Activated naive CD8-positive, alpha-beta T cell treated with anti-CD3 and anti-CD28 coated beads, Interleukin-2, amount 50 U/mL, for 24 hours (primary cell): ENCODE data around the gene ERC1.

Source experiments
- ATAC-seq: fragments of 150-1000 bp; cut with Tn5 transposase; one replicate; pipeline ENCODE4 v1.10.0; 2021
- DNase-seq: peaks from one replicate; pipeline ENCODE4 v3.0.0; 2021
- H3K27ac Mint-ChIP-seq: one replicate; pipeline ENCODE4 v1.8.0; 2021; ENCODE audit warnings: mild to moderate bottlenecking, mixed read lengths
- H3K27me3 Mint-ChIP-seq: one replicate; pipeline ENCODE4 v1.8.0; 2021; ENCODE audit warnings: mixed read lengths
- H3K36me3 Mint-ChIP-seq: one replicate; pipeline ENCODE4 v1.8.0; 2021; ENCODE audit warnings: low read depth, mixed read lengths
- H3K4me1 Mint-ChIP-seq: one replicate; pipeline ENCODE4 v1.8.0; 2021; ENCODE audit warnings: mixed read lengths
- H3K4me3 Mint-ChIP-seq: one replicate; pipeline ENCODE4 v1.8.0; 2021; ENCODE audit warnings: mild to moderate bottlenecking, moderate library complexity, mixed read lengths
- H3K9me3 Mint-ChIP-seq: one replicate; pipeline ENCODE4 v1.8.0; 2021; ENCODE audit warnings: mixed read lengths

Gene ERC1

GRCh38 chr12:1410794-1411193 is 419.8 kb downstream of the ERC1 start:
- ATAC-seq, result no peak
- no peaks in the 10 kb centered on the region for H3K4me1 Mint-ChIP-seq
- H3K4me3 Mint-ChIP-seq, result no peak overlapping the region
- no peaks in the 10 kb centered on the region for H3K27me3 Mint-ChIP-seq
- H3K27ac Mint-ChIP-seq, result no peak overlapping the region
- H3K36me3 Mint-ChIP-seq, result peaks cover 8% of the 10 kb centered on the region
- DNase-seq, result no peak
- no peaks in the 10 kb centered on the region for H3K9me3 Mint-ChIP-seq

GRCh38 chr12:1413930-1414329 is 422.9 kb downstream of the ERC1 start:
- Mint-ChIP-seq H3K4me3 (no peak overlapping the region), H3K36me3 (peaks cover 14% of the 10 kb centered on the region), H3K9me3 (no peaks in the 10 kb centered on the region), H3K4me1 (no peaks in the 10 kb centered on the region), H3K27ac (no peak overlapping the region), H3K27me3 (no peaks in the 10 kb centered on the region)
- DNase-seq (no peak), ATAC-seq (no peak)

GRCh38 chr12:1418144-1418543 is 427.1 kb downstream of the ERC1 start:
- peaks cover 6% of the 10 kb centered on the region for H3K4me1 Mint-ChIP-seq
- no peak overlapping the region for H3K27ac Mint-ChIP-seq
- no peak for DNase-seq
- H3K9me3 Mint-ChIP-seq, result peaks cover 7% of the 10 kb centered on the region
- H3K36me3 Mint-ChIP-seq, result peaks cover 30% of the 10 kb centered on the region
- no peak for ATAC-seq
- H3K4me3 Mint-ChIP-seq, result no peak overlapping the region
- H3K27me3 Mint-ChIP-seq, result no peaks in the 10 kb centered on the region

GRCh38 chr12:1419849-1420371 is 428.9 kb downstream of the ERC1 start:
- Mint-ChIP-seq H3K27me3 (no peaks in the 10 kb centered on the region), H3K4me1 (peaks cover 9% of the 10 kb centered on the region), H3K9me3 (peaks cover 7% of the 10 kb centered on the region), H3K27ac (no peak overlapping the region), H3K36me3 (peaks cover 31% of the 10 kb centered on the region), H3K4me3 (no peak overlapping the region)
- ATAC-seq, result no peak
- no peak for DNase-seq

GRCh38 chr12:1421091-1421846 is 430.2 kb downstream of the ERC1 start:
- no peak for ATAC-seq
- H3K27me3 Mint-ChIP-seq, result no peaks in the 10 kb centered on the region
- H3K4me3 Mint-ChIP-seq, result no peak overlapping the region
- H3K36me3 Mint-ChIP-seq, result peaks cover 31% of the 10 kb centered on the region
- peaks cover 7% of the 10 kb centered on the region for H3K9me3 Mint-ChIP-seq
- H3K27ac Mint-ChIP-seq, result no peak overlapping the region
- no peak for DNase-seq
- peaks cover 9% of the 10 kb centered on the region for H3K4me1 Mint-ChIP-seq

GRCh38 chr12:1422604-1423315 is 431.7 kb downstream of the ERC1 start:
- peaks cover 7% of the 10 kb centered on the region for H3K9me3 Mint-ChIP-seq
- H3K4me1 Mint-ChIP-seq, result peaks cover 9% of the 10 kb centered on the region
- no peak overlapping the region for H3K27ac Mint-ChIP-seq
- ATAC-seq (peak; percentile 52), DNase-seq (no peak)
- no peaks in the 10 kb centered on the region for H3K27me3 Mint-ChIP-seq
- no peak overlapping the region for H3K4me3 Mint-ChIP-seq
- H3K36me3 Mint-ChIP-seq, result peaks cover 30% of the 10 kb centered on the region

GRCh38 chr12:1424674-1425395 is 433.8 kb downstream of the ERC1 start:
- ATAC-seq (no peak), DNase-seq (no peak)
- no peak overlapping the region for H3K4me3 Mint-ChIP-seq
- H3K9me3 Mint-ChIP-seq, result peaks cover 7% of the 10 kb centered on the region
- no peak overlapping the region for H3K27ac Mint-ChIP-seq
- H3K4me1 Mint-ChIP-seq, result peaks cover 9% of the 10 kb centered on the region
- peaks cover 17% of the 10 kb centered on the region for H3K36me3 Mint-ChIP-seq
- no peaks in the 10 kb centered on the region for H3K27me3 Mint-ChIP-seq

GRCh38 chr12:1425396-1425729 is 434.3 kb downstream of the ERC1 start:
- Mint-ChIP-seq H3K4me3 (no peak overlapping the region), H3K4me1 (peaks cover 9% of the 10 kb centered on the region), H3K36me3 (peaks cover 15% of the 10 kb centered on the region), H3K27me3 (no peaks in the 10 kb centered on the region), H3K27ac (no peak overlapping the region), H3K9me3 (peaks cover 7% of the 10 kb centered on the region)
- ATAC-seq (no peak), DNase-seq (no peak)

- Mint-ChIP-seq H3K4me3 (no peak overlapping the region), H3K36me3 (no peaks in the 10 kb centered on the region), H3K9me3 (no peaks in the 10 kb centered on the region), H3K4me1 (no peaks in the 10 kb centered on the region), H3K27me3 (no peaks in the 10 kb centered on the region), H3K27ac (no peak overlapping the region)
- DNase-seq (no peak), ATAC-seq (no peak)
These were observed 437.6 kb downstream of the ERC1 start for GRCh38 chr12:1428671-1429070.

- no peaks in the 10 kb centered on the region for H3K9me3 Mint-ChIP-seq
- H3K27ac Mint-ChIP-seq, result no peak overlapping the region
- no peak for ATAC-seq
- DNase-seq, result no peak
- no peaks in the 10 kb centered on the region for H3K27me3 Mint-ChIP-seq
- no peak overlapping the region for H3K4me3 Mint-ChIP-seq
- H3K4me1 Mint-ChIP-seq, result no peaks in the 10 kb centered on the region
- no peaks in the 10 kb centered on the region for H3K36me3 Mint-ChIP-seq
These were observed 439.0 kb downstream of the ERC1 start for GRCh38 chr12:1429980-1430379.

- Mint-ChIP-seq H3K9me3 (no peaks in the 10 kb centered on the region), H3K27ac (no peak overlapping the region), H3K4me3 (no peak overlapping the region), H3K36me3 (no peaks in the 10 kb centered on the region), H3K4me1 (no peaks in the 10 kb centered on the region), H3K27me3 (no peaks in the 10 kb centered on the region)
- ATAC-seq, result no peak
- no peak for DNase-seq
These were observed 443.4 kb downstream of the ERC1 start for GRCh38 chr12:1434296-1434955.

GRCh38 chr12:1435044-1435443 is 444.0 kb downstream of the ERC1 start:
- Mint-ChIP-seq H3K4me1 (no peaks in the 10 kb centered on the region), H3K36me3 (no peaks in the 10 kb centered on the region), H3K4me3 (no peak overlapping the region), H3K27me3 (no peaks in the 10 kb centered on the region), H3K9me3 (no peaks in the 10 kb centered on the region), H3K27ac (no peak overlapping the region)
- DNase-seq (no peak), ATAC-seq (no peak)

GRCh38 chr12:1435456-1435855 is 444.4 kb downstream of the ERC1 start:
- H3K36me3 Mint-ChIP-seq, result no peaks in the 10 kb centered on the region
- H3K27me3 Mint-ChIP-seq, result no peaks in the 10 kb centered on the region
- DNase-seq (no peak), ATAC-seq (no peak)
- no peaks in the 10 kb centered on the region for H3K4me1 Mint-ChIP-seq
- H3K9me3 Mint-ChIP-seq, result no peaks in the 10 kb centered on the region
- H3K4me3 Mint-ChIP-seq, result no peak overlapping the region
- H3K27ac Mint-ChIP-seq, result no peak overlapping the region

GRCh38 chr12:1436015-1436414 is 445.0 kb downstream of the ERC1 start:
- Mint-ChIP-seq H3K4me1 (no peaks in the 10 kb centered on the region), H3K27me3 (no peaks in the 10 kb centered on the region), H3K9me3 (no peaks in the 10 kb centered on the region), H3K27ac (no peak overlapping the region), H3K36me3 (no peaks in the 10 kb centered on the region), H3K4me3 (no peak overlapping the region)
- ATAC-seq (no peak), DNase-seq (no peak)
